GM19463 (cell line): ENCODE measurements around the gene LRP6.

ENCODE experiments used
- ATAC-seq: cut with Tn5 transposase; IDR thresholded peaks from one replicate; pipeline ENCODE4 v1.9.1; 2021; ENCODE audit warnings: mild to moderate bottlenecking, moderate library complexity; ENCODE audit not compliant: unreplicated experiment

The LRP6 gene

DNA sequence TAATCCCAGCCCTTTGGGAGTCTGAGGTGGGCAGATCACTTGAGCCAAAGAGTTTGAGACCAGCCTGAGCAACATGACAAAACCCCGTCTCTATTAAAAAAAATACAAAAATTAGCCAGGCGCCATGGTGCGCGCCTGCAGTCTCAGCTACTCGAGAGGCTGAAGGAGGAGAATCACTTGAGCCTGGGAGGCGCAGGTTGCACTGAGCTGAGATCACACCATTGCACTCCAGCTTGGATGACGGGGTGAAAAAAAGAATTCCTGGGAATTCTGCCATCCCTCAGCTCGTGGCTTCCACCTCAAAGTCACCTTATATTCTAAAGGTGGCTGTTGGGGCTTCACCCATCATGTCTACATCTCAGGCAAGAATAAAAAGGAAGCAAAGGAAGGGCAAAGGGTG, 183.2 kb downstream of the LRP6 start:
- ATAC-seq: no peak

DNA sequence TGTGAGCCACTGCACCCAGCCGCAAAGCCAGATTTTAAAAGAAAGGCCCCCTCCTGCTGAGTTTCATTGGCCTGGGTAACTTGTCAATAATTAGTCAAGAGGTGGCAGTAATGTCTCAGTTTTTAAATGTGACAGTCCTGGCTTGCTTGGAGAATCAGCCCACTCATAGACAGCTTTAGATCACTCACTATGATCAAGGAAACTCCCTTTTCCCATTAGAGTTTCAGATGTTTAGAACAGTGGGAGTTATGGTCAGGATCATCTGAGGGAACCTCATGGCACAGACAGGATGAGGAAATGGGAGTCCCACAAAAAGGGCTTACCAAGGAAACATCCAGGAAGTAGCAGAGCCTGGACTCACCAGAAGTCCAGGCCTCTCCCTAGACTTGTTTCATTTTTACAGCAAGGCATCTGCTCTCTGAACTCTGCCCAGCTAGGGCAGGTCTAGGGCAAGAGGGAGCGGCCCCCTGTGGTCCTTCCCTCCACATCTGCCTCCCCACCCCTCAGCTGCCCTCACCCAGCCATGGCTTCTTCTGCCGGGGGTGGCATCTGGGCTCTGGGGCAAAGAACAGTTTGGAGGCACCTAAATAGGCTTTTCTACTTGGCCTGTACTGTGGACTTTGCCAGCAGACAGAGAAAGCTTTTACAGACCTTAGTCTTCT, 184.9 kb downstream of the LRP6 start:
- no peak for ATAC-seq

DNA sequence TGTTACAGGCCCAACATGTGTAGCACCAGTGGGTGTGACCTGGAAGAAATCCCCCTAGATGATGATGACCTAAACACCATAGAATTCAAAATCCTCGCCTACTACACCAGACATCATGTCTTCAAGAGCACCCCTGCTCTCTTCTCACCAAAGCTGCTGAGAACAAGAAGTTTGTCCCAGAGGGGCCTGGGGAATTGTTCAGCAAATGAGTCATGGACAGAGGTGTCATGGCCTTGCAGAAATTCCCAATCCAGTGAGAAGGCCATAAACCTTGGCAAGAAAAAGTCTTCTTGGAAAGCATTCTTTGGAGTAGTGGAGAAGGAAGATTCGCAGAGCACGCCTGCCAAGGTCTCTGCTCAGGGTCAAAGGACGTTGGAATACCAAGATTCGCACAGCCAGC, 187.6 kb downstream of the LRP6 start:
- ATAC-seq: no peak

DNA sequence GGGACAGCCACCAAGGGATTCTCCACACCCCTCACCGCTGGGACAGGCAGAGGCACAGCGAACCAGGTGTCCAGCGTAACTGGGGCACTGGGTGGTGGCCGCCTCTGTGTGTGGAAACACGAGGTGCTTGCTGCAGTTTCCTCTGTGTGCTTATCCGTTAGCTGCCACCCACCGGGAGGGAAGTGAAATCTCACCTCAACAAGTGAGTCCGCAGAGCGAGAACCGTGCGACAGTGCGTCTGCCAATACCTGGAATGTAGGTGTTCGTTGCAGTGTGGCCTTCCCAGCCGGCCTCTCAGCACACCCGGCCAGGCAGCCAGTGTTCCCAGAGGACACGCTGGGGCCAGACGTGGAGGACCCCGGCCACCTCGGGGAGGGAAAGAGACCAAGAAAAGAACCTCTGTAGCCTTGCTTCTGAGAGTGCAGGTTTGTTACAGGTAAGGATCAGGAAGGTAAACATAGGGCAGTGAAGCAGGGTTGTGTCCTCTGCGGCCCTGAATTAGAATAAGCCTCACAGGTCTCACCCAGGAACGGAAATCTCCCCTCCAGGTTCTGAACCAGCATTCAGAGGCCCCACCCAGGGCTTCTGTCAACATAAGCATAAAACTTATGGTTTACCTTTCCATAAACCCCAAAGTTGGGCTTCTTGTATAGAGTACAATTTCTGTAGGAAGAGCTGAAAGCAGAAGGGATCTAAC, 194.6 kb downstream of the LRP6 start:
- ATAC-seq: no peak

DNA sequence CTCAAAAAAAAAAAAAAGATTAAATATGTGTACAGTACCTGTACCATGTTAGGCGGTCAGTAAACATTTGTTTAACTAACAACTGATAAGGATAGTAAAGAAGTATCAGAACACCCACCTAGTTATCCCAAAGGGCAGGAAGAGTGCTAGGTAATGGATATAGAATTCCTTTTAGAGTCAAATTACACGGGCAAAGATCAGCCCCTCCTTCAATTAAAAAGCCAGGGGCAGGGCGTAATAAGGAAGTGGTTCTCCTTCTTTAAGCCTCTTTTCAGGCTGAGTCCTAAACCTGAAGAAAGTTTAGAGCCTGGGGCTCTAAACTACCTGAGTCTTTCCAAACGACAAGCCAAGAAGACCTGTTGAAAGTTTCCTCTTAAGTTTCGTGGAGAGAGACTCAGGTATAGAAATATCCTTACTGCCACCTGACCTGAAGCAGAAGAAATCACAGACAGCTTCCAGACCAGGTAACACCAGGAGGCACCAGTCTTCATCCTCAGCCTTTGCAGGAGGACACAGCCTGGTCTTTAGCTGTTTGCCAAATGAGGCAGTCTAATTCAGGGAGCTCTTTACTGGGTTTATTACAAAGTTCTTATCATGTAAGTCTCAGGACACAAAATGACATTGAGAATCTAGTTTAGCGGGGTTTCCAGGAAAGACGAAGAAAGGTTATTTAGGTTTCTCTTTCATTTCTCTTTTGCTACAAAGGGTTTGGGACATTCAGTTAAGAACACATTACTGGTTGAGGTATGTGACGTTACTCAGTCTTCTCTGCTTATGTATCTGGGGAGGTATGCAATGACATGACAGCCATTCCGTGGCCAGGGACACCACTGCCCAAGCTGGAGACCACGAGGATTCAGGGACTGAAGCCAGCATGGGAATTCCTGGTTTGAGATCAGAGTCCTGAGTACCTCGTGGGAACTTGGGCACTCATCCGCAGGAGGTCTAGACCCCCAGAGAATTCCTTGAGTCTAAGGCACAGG, 195.9 kb downstream of the LRP6 start, which contains the start of gene BCL2L14:
TSS of gene BCL2L14 (plus strand) at position 266 of the 983 bp plus-strand sequence. CDS start 8,367 bp downstream, outside the sequence.
- ATAC-seq: peak; percentile 57

DNA sequence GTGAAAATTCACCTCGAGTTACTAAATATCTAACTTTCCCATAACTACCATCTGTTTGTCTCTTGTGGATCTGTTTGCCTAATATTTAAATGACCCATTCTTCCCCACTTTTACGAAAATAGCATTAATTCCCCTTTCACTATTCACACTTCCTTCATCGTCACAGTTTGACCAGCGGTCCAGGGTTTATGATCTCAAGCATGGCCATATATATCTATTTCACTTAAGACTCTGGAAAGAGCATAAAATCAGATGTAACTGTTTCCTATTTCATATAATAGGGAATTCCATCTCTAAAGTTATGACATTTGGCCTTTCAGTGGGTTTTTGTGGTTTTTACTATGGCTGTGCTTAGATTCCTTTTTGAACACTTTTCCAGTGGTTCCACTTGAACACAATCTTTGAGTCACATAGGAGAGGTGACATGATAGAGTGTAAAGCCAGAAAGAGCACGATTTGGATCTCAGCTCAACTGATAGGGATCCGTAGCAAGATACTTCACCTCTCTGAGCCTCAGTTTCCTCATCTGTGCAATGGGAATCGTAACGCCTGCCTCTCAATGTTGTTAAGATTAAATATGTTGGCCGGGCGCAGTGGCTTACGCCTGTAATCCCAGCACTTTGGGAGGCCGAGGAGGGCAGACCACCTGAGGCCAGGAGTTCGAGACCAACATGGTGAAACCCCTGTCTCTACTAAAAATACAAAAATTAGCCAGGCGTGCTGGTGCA, 196.9 kb downstream of the LRP6 start:
- no peak for ATAC-seq

DNA sequence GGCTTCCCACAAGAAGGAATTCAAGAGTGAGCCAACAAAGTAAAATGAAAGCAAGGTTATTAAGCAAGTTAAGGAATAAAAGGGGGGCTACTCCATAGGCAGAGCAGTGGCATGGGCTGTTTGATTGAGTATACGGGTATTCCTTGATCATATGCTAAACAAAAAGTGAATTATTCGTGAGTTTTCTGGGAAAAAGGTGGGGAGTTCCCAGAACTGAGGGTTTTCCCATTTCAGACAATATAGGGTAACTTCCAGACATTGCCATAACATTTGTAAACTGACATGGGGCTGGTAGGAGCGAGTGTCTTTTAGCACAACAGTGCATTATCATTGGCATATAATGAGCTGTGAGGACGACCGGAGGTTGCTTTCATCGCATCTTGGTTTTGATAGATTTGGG, 198.1 kb downstream of the LRP6 start:
- no peak for ATAC-seq
